Esophagus muscularis mucosa (tissue), 4 donors: ENCODE measurements around the gene ZNF490. TPM values are rescaled to one million over a fixed set of nuclear protein-coding genes. Genes with fewer than 3 reads are reported as not detected.
A peak's percentile ranks its signal among the peaks of the same experiment; 100 is the strongest.

Experiments
- DNase-seq: peaks from one replicate; pipeline ENCODE4 v3.0.0-alpha.2; 2017; ENCODE audit errors: extremely low spot score
- H3K27ac ChIP-seq, 4 donors: fragments of 200-600 bp; sonication (generic); replicated peaks in 1 of 4; 1 replicate in 3 of 4; 2 replicates in 1 of 4; pipeline ENCODE4 v1.5.1; 2016 to 2019; ENCODE audit warnings: mild to moderate bottlenecking in 1 of 4
- H3K27me3 ChIP-seq, 4 donors: fragments of 200-600 bp; sonication (generic); one replicate each; pipeline versions ENCODE4 v1.5.1 to v1.6.0; 2016 to 2019
- H3K36me3 ChIP-seq, 4 donors: fragments of 200-600 bp; sonication (generic); one replicate each; pipeline ENCODE4 v1.5.1; 2016 to 2019
- H3K4me1 ChIP-seq, 4 donors: fragments of 200-600 bp; sonication (generic); one replicate each; pipeline ENCODE4 v1.5.1; 2016 to 2019
- H3K4me3 ChIP-seq, 4 donors: fragments of 200-600 bp; sonication (generic); 1 replicate in 2 of 4; 2 replicates in 2 of 4; pipeline ENCODE4 v1.5.1; 2016 to 2019; ENCODE audit warnings: mild to moderate bottlenecking in 4 of 4, moderate library complexity in 1 of 4
- H3K9me3 ChIP-seq, 4 donors: fragments of 200-600 bp; sonication (generic); 1 replicate in 3 of 4; 2 replicates in 1 of 4; pipeline ENCODE4 v1.5.1; 2016 to 2019
- EP300 ChIP-seq: sonication (generic); formaldehyde crosslinking; IDR thresholded peaks from one replicate; pipeline ENCODE4 v1.6.1; 2017; ENCODE audit warnings: antibody characterized with exemption
- POLR2A ChIP-seq: fragments of 450-650 bp; IDR thresholded peaks from one replicate; pipeline ENCODE4 v1.6.1; 2017; ENCODE audit warnings: antibody characterized with exemption, moderate library complexity, mild to moderate bottlenecking, low read depth
- POLR2AphosphoS5 ChIP-seq, 2 donors: sonication (generic); formaldehyde crosslinking; IDR thresholded peaks; one replicate each; pipeline ENCODE4 v1.6.1; 2017; ENCODE audit warnings: antibody characterized with exemption in 2 of 2
- WGBS: methylation state at CpG from one replicate; pipeline ENCODE4 v1.1.5; 2018; 5-methylcytosine and 5-hydroxymethylcytosine counted together
- intact Hi-C: fragments of 100-400 bp; cut with DNase I; formaldehyde crosslinking; loops from one replicate; pipeline ENCODE4 v1.15.1; 2023
- total RNA-seq, 4 donors: library from RNA; depleted of rRNA; stranded (reverse); fragments of >200 nt; gene quantifications; one replicate each; pipeline versions ENCODE4 v1.1.0 to v1.2.1, GENCODE V29; 2016
- TF ChIP-seq, protein P1 (sequence below), 3 experiments: fragments of 200-600 bp in 2 of 3; fragments of 450-650 bp in 1 of 3; sonication (generic) in 2 of 3; IDR thresholded peaks; one replicate each; pipeline ENCODE4 v1.5.1; 2017 to 2019; ENCODE audit warnings: antibody characterized with exemption in 3 of 3, mild to moderate bottlenecking in 2 of 3, moderate library complexity in 1 of 3

ZNF490 gene
- total RNA-seq, 4 donors from 2014 or later, result 3.3 to 6.7 (median 5.3) TPM

DNA sequence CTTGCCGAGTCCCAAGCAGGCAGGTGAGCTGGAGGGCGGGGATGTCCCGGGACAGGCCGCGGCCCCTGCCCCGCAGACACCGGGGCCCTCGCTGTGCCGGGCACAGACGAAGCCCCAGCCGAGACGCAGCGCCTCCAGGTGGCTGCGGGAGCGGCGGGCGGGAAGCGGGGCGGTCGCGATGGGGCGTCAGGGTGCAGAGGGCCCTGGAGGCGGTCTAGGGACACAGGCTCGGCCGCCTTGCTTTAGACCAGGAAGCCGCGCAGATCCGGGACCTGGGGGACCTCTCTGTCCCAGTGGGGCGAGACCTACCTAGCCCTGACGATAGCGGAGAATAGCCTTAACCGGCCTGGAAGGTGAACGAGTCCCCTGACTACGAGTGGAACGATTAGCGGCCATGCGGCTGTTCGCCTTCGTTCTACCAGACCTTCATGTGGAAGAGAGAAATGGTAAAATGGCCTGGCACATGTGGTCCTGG is 55.1 kb downstream of the ZNF490 start:
- TF ChIP-seq EP300 (no peak), POLR2AphosphoS5 (IDR thresholded peaks at IDR 0.05) (no peak), POLR2A (no peak)
- TF ChIP-seq, protein P1, sequence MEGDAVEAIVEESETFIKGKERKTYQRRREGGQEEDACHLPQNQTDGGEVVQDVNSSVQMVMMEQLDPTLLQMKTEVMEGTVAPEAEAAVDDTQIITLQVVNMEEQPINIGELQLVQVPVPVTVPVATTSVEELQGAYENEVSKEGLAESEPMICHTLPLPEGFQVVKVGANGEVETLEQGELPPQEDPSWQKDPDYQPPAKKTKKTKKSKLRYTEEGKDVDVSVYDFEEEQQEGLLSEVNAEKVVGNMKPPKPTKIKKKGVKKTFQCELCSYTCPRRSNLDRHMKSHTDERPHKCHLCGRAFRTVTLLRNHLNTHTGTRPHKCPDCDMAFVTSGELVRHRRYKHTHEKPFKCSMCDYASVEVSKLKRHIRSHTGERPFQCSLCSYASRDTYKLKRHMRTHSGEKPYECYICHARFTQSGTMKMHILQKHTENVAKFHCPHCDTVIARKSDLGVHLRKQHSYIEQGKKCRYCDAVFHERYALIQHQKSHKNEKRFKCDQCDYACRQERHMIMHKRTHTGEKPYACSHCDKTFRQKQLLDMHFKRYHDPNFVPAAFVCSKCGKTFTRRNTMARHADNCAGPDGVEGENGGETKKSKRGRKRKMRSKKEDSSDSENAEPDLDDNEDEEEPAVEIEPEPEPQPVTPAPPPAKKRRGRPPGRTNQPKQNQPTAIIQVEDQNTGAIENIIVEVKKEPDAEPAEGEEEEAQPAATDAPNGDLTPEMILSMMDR (IDR thresholded peaks at IDR 0.05), result no peak
- no peak for DNase-seq
- Histone ChIP-seq H3K4me3 (peak overlapping the region in 3 of 4 donors; percentile 7 to 20 (median 10)), H3K27me3 (peaks cover 0 to 7% (median 0%) of the 10 kb centered on the region in 4 donors), H3K27ac (no peak overlapping the region), H3K4me1 (peaks cover 6 to 19% (median 16%) of the 10 kb centered on the region in 4 donors), H3K9me3 (no peaks in the 10 kb centered on the region), H3K36me3 (no peaks in the 10 kb centered on the region)
- intact Hi-C loops, result no loop called here
- WGBS, result 53% methylated on average over 27 of the region's 39 CpGs

DNA sequence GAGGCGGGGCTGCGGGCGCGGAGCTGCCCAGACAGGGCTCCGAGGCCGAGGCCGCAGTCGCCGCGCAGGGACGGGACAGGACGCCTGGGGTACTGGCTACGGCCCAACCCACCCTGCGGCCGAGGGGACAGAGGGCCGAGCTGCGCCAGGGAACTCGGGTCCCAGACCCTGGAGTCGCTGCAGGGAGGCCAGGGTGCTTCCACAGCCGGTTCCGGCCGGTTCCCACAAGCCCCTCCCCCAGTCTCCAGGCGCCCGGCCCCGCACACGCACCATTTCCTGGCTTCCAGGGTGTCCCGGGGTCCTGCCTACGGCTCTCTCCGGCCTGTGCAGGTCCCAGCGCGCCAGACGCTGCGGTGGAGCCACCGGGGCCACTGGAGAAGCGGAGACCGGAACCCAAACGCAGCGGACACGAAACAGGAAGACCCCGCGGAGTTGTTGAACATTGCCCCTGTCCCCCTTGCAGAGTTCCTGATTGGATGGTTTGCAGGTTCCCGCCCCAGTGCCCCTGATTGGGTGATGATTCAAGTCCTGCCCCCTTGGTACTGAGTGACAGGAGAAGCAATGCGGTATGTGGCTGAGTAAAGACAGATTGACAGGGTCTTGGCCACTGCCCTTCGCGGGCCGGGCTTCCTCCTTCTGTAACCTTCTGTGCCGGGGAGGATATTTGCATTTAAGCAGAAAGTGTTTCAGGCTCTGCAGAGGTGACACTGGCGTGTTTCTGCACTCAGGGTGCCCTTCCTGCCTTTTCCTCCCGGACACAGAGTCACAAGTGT is 59.4 kb downstream of the ZNF490 start, which contains the start of gene ZNF564:
ZNF564 (minus strand) TSS at position 423 of the 773 bp plus-strand sequence; CDS start at position 273, 150 bp downstream.
- H3K27ac ChIP-seq, result peak within 1 kb of the TSS; percentile 95 to 99 (median 97)
- H3K36me3 ChIP-seq, result peaks cover 0 to 6% (median 2%) of the 10 kb centered on the region in 4 donors
- WGBS, result under 1% methylated on average over 20 of the region's 49 CpGs
- intact Hi-C loops, result no loop called here
- TF ChIP-seq, protein P1 (IDR thresholded peaks at IDR 0.05), result no peak
- peak; percentile 74 to 89 for TF ChIP-seq POLR2AphosphoS5 (IDR thresholded peaks at IDR 0.05)
- peak; percentile 99 for DNase-seq
- peaks cover 0 to 7% (median 0%) of the 10 kb centered on the region in 4 donors for H3K27me3 ChIP-seq
- H3K4me1 ChIP-seq, result peaks cover 21 to 57% (median 44%) of the 10 kb centered on the region in 4 donors
- peak within 1 kb of the TSS; percentile 91 to 97 (median 91) for H3K4me3 ChIP-seq
- no peaks in the 10 kb centered on the region for H3K9me3 ChIP-seq

DNA sequence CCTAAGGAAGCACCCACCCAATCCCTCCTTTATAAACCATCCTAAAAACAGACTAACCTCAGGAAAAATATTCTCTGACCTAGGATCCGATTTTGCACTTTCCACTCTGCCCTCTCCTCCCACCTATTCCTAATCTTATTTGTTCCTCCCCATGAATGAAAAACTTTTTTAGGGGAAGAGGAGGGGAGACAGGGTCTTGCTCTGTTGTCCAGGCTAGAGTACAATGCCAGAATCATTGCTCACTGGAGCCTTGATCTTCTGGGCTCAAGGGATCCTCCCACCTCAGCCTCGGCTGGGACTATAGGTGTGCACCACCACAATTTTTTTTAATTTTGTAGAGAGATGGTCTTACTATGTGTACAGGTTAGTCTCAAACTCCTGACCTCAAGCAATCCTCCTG is 63.7 kb downstream of the ZNF490 start:
- no peaks in the 10 kb centered on the region for H3K9me3 ChIP-seq
- H3K4me3 ChIP-seq, result no peak overlapping the region
- intact Hi-C loops, result no loop called here
- no peak for DNase-seq
- H3K27me3 ChIP-seq, result no peaks in the 10 kb centered on the region
- peaks cover 22 to 64% (median 44%) of the 10 kb centered on the region in 4 donors for H3K4me1 ChIP-seq
- H3K36me3 ChIP-seq, result peaks cover 0 to 22% (median 6%) of the 10 kb centered on the region in 4 donors
- no peak overlapping the region for H3K27ac ChIP-seq
- 91% methylated on average over 2 of the region's 2 CpGs for WGBS
- TF ChIP-seq POLR2A (no peak), EP300 (no peak), POLR2AphosphoS5 (IDR thresholded peaks at IDR 0.05) (no peak)
- TF ChIP-seq, protein P1 (IDR thresholded peaks at IDR 0.05), result no peak

DNA sequence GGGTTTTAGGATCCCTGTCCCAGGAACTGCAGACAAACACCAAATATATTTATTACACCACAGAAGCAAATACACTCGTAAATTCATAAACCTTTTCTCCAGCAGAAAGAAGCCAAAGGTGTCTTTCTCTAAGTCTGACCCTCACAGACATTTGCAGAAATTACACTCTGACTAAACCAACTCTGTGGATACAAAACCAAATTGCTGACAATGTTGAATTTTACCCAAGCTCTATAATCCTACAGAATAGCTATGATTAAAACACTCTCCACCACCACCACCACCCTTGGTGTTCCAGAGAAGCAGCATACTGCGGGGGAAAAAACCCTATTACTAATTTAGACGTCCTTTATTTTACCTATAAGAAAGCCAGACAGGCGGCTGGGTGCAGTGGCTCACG is 64.5 kb downstream of the ZNF490 start:
- no peak for TF ChIP-seq EP300
- TF ChIP-seq, protein P1 (IDR thresholded peaks at IDR 0.05), result no peak
- TF ChIP-seq POLR2AphosphoS5 (IDR thresholded peaks at IDR 0.05), result no peak
- TF ChIP-seq POLR2A, result no peak
- H3K4me1 ChIP-seq, result peaks cover 22 to 63% (median 43%) of the 10 kb centered on the region in 4 donors
- peaks cover 2 to 28% (median 9%) of the 10 kb centered on the region in 4 donors for H3K36me3 ChIP-seq

More for the DNA sequence above, 64.5 kb downstream of the ZNF490 start:
- Histone ChIP-seq H3K27me3 (no peaks in the 10 kb centered on the region), H3K9me3 (no peaks in the 10 kb centered on the region), H3K27ac (no peak overlapping the region), H3K4me3 (no peak overlapping the region)
- 94% methylated on average over 5 of the region's 5 CpGs for WGBS
- DNase-seq, result no peak
- intact Hi-C loops, result no loop called here
